NCI-H1105 (cell line): ENCODE data around the gene CNTD1.
"Not testable (repeated sequence)": the region's sequence is repeated elsewhere in the genome, so short reads cannot be mapped to it uniquely, and the experiment has no call there.

ENCODE experiments used
- DNase-seq: peaks from one replicate; lab custom pipeline; 2025; lab: John Stamatoyannopoulos, UW

Gene CNTD1

GRCh38 chr17:42846594-42847280 lies 48.1 kb downstream of the CNTD1 start:
- no peak for DNase-seq

GRCh38 chr17:42848093-42848492 lies 49.4 kb downstream of the CNTD1 start:
- no peak for DNase-seq

- DNase-seq: no peak
Observed at GRCh38 chr17:42849031-42849430, 50.4 kb downstream of the CNTD1 start.

DNA sequence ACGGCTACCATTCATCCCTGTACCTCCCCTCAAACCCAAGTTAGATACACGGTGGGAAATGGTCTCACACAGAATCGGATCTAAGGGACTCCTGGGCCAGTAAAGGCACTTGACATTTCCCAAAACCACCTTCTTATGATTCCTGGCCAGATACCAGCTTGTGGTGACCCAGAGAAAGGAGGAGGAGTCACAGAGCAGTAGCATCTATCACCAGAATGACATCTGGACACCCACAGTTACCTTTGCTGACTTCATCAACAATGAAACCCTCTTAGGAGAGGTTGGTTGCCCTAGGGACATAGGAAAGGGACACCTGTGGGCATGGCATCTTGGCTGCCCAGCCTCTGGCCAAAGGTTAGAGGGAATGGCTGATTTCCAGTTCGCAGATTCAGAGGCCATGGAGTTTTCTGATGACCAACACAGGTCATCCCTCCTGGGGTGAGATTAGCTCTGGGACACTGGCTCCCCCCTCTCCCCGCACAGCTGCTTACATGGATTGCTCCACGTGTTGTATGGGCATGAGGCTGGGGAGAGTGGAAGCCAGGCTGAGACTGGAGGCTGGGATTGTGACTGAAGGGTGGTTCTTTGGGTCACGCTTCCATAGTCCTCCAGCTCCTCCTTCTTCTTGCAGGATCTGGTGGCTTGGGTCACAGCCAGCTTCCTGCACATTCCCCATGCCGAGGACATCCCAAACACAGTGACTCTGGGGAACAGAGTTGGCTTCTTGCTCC lies 51.0 kb downstream of the CNTD1 start:
- no peak for DNase-seq

- DNase-seq: no peak
Observed at GRCh38 chr17:42850954-42851353, 52.3 kb downstream of the CNTD1 start, which contains the start of gene AOC3. Gene AOC3 (plus strand): TSS chr17:42851199. CDS start chr17:42851344, 145 bp downstream.

DNA sequence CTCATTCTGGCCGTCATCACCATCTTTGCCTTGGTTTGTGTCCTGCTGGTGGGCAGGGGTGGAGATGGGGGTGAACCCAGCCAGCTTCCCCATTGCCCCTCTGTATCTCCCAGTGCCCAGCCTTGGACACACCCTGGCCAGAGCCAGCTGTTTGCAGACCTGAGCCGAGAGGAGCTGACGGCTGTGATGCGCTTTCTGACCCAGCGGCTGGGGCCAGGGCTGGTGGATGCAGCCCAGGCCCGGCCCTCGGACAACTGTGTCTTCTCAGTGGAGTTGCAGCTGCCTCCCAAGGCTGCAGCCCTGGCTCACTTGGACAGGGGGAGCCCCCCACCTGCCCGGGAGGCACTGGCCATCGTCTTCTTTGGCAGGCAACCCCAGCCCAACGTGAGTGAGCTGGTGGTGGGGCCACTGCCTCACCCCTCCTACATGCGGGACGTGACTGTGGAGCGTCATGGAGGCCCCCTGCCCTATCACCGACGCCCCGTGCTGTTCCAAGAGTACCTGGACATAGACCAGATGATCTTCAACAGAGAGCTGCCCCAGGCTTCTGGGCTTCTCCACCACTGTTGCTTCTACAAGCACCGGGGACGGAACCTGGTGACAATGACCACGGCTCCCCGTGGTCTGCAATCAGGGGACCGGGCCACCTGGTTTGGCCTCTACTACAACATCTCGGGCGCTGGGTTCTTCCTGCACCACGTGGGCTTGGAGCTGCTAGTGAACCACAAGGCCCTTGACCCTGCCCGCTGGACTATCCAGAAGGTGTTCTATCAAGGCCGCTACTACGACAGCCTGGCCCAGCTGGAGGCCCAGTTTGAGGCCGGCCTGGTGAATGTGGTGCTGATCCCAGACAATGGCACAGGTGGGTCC lies 52.9 kb downstream of the CNTD1 start:
- not testable (repeated sequence) for DNase-seq

GRCh38 chr17:42852351-42852750 lies 53.7 kb downstream of the CNTD1 start:
- no peak for DNase-seq

DNA sequence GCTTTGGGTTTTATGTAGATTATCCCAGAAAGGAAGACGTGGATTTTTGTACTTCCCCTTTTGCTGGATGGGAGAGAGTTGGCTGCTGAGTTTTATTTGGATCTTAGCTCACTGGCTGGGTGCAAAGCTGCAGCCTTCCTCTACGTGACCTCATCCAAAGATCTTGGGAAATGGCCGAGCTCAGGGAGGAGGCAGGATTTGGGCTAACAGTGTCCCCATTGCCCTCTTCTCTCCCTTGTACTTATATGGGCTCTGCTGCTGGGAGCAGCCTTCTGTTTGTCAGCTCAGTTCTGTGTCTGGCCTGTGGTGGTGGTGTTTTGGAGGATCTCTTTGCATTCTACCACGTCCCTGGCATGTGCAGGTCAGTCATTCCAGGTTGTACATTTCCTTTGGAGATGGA lies 54.3 kb downstream of the CNTD1 start:
- no peak for DNase-seq

DNA sequence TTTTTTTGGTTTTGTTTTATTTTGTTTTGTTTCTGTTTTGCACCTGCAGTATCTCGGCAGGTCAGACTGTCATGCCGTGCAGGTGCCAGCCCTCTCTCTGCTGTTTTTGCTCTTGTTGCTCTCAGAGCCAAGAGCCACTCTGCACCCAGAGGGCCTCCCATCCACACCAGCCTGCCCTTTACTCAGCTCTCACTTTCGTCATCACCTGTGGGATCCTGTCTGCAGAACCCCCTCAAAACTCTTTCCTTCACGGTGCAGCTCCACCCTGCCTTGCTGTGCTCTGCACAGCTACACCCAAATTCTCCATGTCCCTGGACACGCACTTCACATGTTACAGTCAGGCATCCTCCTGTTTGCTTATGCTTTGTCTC lies 54.9 kb downstream of the CNTD1 start:
- no peak for DNase-seq

DNA sequence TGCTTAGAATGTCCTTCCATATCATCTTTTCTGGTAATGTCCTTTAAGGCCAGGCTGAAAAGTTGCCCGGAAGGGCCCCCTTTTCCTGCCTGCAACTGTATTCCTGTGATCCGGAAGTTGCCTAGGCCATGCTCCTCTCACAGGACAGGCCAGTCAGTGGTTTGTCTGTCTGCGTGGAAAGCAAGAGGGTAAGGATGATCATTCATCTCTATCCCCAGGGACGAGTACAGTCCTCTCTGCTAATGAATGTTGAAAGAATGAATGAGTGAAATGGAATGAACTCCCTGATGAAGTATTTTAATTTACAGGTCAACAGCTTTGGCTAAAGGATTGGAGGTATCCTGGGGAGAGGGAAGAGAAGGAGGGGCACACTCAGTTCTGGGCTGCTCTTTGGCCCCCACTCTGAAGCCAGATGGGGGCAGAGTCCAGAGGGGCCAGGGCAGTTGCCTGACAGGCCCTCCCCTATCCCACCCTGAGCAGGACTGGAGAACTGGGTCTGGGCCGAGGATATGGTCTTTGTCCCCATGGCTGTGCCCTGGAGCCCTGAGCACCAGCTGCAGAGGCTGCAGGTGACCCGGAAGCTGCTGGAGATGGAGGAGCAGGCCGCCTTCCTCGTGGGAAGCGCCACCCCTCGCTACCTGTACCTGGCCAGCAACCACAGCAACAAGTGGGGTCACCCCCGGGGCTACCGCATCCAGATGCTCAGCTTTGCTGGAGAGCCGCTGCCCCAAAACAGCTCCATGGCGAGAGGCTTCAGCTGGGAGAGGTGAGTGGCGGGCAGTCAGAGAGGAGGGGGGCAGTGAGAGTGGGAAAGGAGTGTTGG lies 55.5 kb downstream of the CNTD1 start:
- DNase-seq: no peak

DNA sequence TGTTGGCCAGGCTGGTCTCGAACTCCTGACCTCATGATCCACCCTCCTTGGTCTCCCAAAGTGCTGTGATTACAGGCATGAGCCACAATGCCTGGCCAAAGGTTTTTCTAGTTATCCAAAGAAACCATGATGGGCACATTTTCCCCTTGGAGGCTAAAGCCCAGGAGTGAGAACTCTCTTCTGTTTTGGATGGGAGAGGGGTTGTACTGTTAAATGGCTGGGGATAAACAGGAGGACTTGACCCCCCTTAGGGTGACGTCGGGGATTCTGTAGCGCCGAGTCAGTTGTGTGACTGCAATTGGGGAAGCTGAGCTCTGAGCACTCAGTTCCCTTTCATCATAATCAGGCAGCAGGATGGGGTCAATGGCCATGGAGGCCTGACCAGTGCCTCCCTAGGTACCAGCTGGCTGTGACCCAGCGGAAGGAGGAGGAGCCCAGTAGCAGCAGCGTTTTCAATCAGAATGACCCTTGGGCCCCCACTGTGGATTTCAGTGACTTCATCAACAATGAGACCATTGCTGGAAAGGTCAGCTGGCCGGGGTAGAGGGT lies 56.5 kb downstream of the CNTD1 start:
- DNase-seq: no peak

GRCh38 chr17:42856093-42856492 lies 57.4 kb downstream of the CNTD1 start:
- not testable (repeated sequence) for DNase-seq

DNA sequence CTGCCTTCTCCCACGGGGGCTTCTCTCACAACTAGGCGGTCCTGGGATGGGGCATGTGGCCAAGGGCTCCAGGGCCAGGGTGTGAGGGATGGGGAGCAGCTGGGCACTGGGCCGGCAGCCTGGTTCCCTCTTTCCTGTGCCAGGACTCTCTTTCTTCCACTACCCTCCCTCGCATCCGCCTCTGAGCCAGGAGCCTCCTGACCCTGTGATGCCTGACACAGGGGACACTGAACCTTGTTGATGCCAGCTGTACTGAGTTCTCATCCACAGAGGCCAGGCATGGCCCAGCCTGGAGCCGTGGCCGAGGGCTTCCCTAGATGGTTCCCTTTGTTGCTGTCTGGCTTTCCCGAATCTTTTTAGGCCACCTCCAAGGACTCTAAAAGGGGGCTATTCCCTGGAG lies 57.9 kb downstream of the CNTD1 start:
- DNase-seq: not testable (repeated sequence)

GRCh38 chr17:42857389-42857788 lies 58.7 kb downstream of the CNTD1 start:
- DNase-seq: no peak
